Neuron (in vitro differentiated cells): Measurements from ENCODE around the gene NF1.
"Not testable (repeated sequence)": the region's sequence is repeated elsewhere in the genome, so short reads cannot be mapped to it uniquely, and the experiment has no call there.

ENCODE experiments used
- H2AFZ ChIP-seq: one replicate; pipeline ENCODE4 v1.6.1; 2013; ENCODE audit warnings: low read depth, mild to moderate bottlenecking, inconsistent platforms, low read length, moderate library complexity
- H3K27me3 ChIP-seq: one replicate; pipeline ENCODE4 v1.6.1; 2013; ENCODE audit warnings: low read length; ENCODE audit not compliant: insufficient read depth
- H3K36me3 ChIP-seq: one replicate; pipeline ENCODE4 v1.6.1; 2013; ENCODE audit warnings: low read length; ENCODE audit not compliant: insufficient read depth
- H3K4me1 ChIP-seq: one replicate; pipeline ENCODE4 v1.6.1; 2013; ENCODE audit warnings: low read length; ENCODE audit not compliant: insufficient read depth
- H3K4me3 ChIP-seq: 2 replicates; pipeline ENCODE4 v1.5.1; 2013; ENCODE audit warnings: mild to moderate bottlenecking, low read length, moderate library complexity
- H3K9me3 ChIP-seq: one replicate; pipeline ENCODE4 v1.6.1; 2013; ENCODE audit warnings: low read length

Gene NF1

GRCh38 chr17:31236712-31237111 lies 141.9 kb downstream of the NF1 start:
- Histone ChIP-seq H3K36me3 (peaks cover 75% of the 10 kb centered on the region), H3K9me3 (peaks cover 2% of the 10 kb centered on the region), H2AFZ (no peak overlapping the region), H3K4me1 (no peaks in the 10 kb centered on the region), H3K4me3 (no peak overlapping the region), H3K27me3 (no peaks in the 10 kb centered on the region)

- Histone ChIP-seq H2AFZ (no peak overlapping the region), H3K36me3 (peaks cover 84% of the 10 kb centered on the region), H3K4me1 (no peaks in the 10 kb centered on the region), H3K27me3 (no peaks in the 10 kb centered on the region), H3K9me3 (peaks cover 2% of the 10 kb centered on the region), H3K4me3 (no peak overlapping the region)
Observed at GRCh38 chr17:31241116-31241515, 146.3 kb downstream of the NF1 start.

DNA sequence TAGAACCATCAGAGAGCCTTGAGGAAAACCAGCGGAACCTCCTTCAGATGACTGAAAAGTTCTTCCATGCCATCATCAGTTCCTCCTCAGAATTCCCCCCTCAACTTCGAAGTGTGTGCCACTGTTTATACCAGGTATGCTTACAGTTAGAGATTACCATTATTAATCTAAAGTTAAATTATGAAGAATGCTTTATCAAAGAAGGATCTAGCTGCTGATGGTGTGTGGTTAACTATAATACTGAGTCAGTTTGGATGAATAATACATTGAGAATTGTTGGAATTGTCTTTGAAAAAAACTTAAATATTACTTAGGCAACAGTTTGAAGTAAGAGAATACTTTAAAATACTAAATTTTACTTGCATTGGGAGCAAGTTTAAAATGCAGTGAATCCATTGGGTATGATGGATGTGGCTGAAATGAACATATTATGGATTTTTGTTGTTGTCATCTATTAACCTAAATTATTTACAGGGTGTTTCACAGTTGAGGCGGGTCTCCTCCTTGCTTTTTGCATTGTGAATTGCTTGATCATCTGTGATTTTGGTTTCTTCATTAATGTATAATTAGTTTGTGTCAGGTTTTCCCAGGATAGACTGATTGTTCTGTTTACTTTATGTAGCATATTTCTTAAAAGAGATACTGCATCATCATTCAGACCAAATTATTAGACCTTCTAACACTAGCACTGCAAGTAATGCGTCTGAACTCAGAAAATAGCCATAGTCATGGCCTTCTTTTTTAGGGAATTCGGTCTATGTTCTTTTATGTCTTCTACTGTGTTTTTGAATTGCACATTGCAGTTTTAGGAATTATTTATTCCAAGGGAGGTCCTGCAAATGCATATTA lies 154.4 kb downstream of the NF1 start:
- no peaks in the 10 kb centered on the region for H3K4me1 ChIP-seq
- H3K27me3 ChIP-seq, result no peaks in the 10 kb centered on the region
- H3K36me3 ChIP-seq, result peaks cover 54% of the 10 kb centered on the region
- no peak overlapping the region for H3K4me3 ChIP-seq
- no peak overlapping the region for H2AFZ ChIP-seq
- no peaks in the 10 kb centered on the region for H3K9me3 ChIP-seq

GRCh38 chr17:31249835-31250141 lies 155.0 kb downstream of the NF1 start:
- H3K9me3 ChIP-seq, result no peaks in the 10 kb centered on the region
- no peaks in the 10 kb centered on the region for H3K4me1 ChIP-seq
- H3K36me3 ChIP-seq, result peaks cover 50% of the 10 kb centered on the region
- no peaks in the 10 kb centered on the region for H3K27me3 ChIP-seq
- H3K4me3 ChIP-seq, result no peak overlapping the region
- H2AFZ ChIP-seq, result no peak overlapping the region

GRCh38 chr17:31250229-31250628 lies 155.5 kb downstream of the NF1 start:
- H2AFZ ChIP-seq, result no peak overlapping the region
- H3K4me3 ChIP-seq, result no peak overlapping the region
- no peaks in the 10 kb centered on the region for H3K27me3 ChIP-seq
- no peaks in the 10 kb centered on the region for H3K9me3 ChIP-seq
- peaks cover 50% of the 10 kb centered on the region for H3K36me3 ChIP-seq
- H3K4me1 ChIP-seq, result no peaks in the 10 kb centered on the region

GRCh38 chr17:31251105-31251969 lies 156.6 kb downstream of the NF1 start:
- Histone ChIP-seq H3K9me3 (no peaks in the 10 kb centered on the region), H3K4me3 (no peak overlapping the region), H3K27me3 (no peaks in the 10 kb centered on the region), H3K4me1 (no peaks in the 10 kb centered on the region), H3K36me3 (peaks cover 39% of the 10 kb centered on the region), H2AFZ (no peak overlapping the region)

DNA sequence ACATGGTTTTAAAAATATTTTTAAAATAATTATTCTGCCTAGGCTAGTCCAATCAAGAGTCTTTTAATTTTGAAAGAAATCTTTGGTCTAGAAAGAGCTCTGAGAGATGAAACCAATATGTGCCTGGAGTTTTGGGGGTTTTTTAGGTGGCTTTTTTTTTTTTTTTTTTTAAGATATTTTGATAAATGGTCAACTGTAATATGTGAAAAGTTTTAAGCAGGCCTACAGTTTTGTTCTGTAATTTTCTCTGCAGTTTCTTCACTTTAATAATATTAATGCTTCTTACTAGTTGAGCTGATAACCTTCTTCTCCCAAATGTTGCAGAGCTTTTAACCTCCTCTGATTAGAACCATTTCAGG lies 157.2 kb downstream of the NF1 start:
- no peak overlapping the region for H2AFZ ChIP-seq
- no peaks in the 10 kb centered on the region for H3K9me3 ChIP-seq
- H3K4me1 ChIP-seq, result no peaks in the 10 kb centered on the region
- H3K27me3 ChIP-seq, result no peaks in the 10 kb centered on the region
- H3K36me3 ChIP-seq, result peaks cover 37% of the 10 kb centered on the region
- no peak overlapping the region for H3K4me3 ChIP-seq

GRCh38 chr17:31252741-31253140 lies 158.0 kb downstream of the NF1 start:
- Histone ChIP-seq H3K9me3 (no peaks in the 10 kb centered on the region), H3K4me3 (no peak overlapping the region), H3K36me3 (peaks cover 37% of the 10 kb centered on the region), H2AFZ (no peak overlapping the region), H3K27me3 (no peaks in the 10 kb centered on the region), H3K4me1 (no peaks in the 10 kb centered on the region)

- Histone ChIP-seq H3K9me3 (no peaks in the 10 kb centered on the region), H3K4me3 (no peak overlapping the region), H3K4me1 (no peaks in the 10 kb centered on the region), H2AFZ (no peak overlapping the region), H3K27me3 (no peaks in the 10 kb centered on the region), H3K36me3 (peaks cover 30% of the 10 kb centered on the region)
Observed at GRCh38 chr17:31254654-31255053, 159.9 kb downstream of the NF1 start.

DNA sequence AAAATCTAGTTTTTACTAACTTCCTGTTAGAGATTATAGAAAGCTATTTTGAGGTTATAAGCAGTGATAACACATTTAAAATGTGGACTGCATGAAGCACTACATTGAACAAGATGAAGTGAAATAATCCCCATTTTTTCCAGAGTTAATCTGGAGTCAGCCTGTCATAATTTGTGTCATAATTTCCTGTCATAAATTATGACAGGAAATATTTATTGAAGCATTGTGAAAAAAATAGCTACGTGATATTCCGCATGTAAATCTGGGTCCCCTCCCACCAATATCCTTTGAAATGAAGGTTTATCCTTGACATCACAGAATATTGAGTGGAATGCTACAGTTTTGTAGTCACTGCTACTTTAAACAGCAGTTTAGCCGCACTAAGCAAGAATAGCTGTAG lies 162.2 kb downstream of the NF1 start:
- Histone ChIP-seq H3K27me3 (no peaks in the 10 kb centered on the region), H2AFZ (no peak overlapping the region), H3K36me3 (peaks cover 38% of the 10 kb centered on the region), H3K4me1 (no peaks in the 10 kb centered on the region), H3K4me3 (no peak overlapping the region), H3K9me3 (no peaks in the 10 kb centered on the region)

- no peak overlapping the region for H2AFZ ChIP-seq
- no peaks in the 10 kb centered on the region for H3K9me3 ChIP-seq
- H3K4me3 ChIP-seq, result no peak overlapping the region
- H3K4me1 ChIP-seq, result no peaks in the 10 kb centered on the region
- H3K36me3 ChIP-seq, result peaks cover 43% of the 10 kb centered on the region
- H3K27me3 ChIP-seq, result no peaks in the 10 kb centered on the region
Observed at GRCh38 chr17:31260151-31260550, 165.4 kb downstream of the NF1 start.

DNA sequence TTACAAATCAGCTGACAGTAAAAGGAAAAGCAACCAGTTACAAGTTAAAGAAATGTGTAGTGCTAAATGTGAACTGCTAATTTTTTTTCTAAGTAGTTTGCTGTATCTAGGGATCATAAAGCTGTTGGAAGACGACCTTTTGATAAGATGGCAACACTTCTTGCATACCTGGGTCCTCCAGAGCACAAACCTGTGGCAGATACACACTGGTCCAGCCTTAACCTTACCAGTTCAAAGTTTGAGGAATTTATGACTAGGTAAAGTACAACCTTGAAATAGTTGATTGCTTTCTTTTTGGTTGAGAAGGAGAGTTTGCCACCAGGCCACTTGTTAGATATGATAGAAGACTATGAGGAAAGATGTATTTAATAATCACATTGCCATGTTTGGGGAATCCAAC lies 166.8 kb downstream of the NF1 start:
- Histone ChIP-seq H2AFZ (no peak overlapping the region), H3K9me3 (no peaks in the 10 kb centered on the region), H3K4me1 (no peaks in the 10 kb centered on the region), H3K36me3 (peaks cover 55% of the 10 kb centered on the region), H3K27me3 (no peaks in the 10 kb centered on the region), H3K4me3 (no peak overlapping the region)

- not testable (repeated sequence) for H3K27me3 ChIP-seq, H3K9me3 ChIP-seq, H3K4me3 ChIP-seq, H2AFZ ChIP-seq, H3K4me1 ChIP-seq
- H3K36me3 ChIP-seq, result peaks cover 61% of the 10 kb centered on the region
Observed at GRCh38 chr17:31262923-31263322, 168.1 kb downstream of the NF1 start.
